IMR-90 (cell line): ENCODE measurements around the gene DSCAML1. TPM values are rescaled to one million over a fixed set of nuclear protein-coding genes. Genes with fewer than 3 reads are reported as not detected.

Experiments used
- ATAC-seq: fragments of 200-7000 bp; cut with Tn5 transposase; 2 replicates; pipeline ENCODE4 v1.9.1; 2020; ENCODE audit warnings: low read depth, mild to moderate bottlenecking, moderate library complexity
- BruUV-seq: library from RNA; stranded (reverse); fragments of 400-500 nt; replicated peaks from 2 replicates; lab custom pipeline; 2021; lab: Mats Ljungman, UMichigan
- CTCF ChIA-PET: fragments of 300-600 bp; formaldehyde crosslinking; extraction: SDS; loops from one replicate; lab custom pipeline; 2021; ENCODE audit warnings: antibody characterized with exemption; lab: Yijun Ruan, JAX
- POLR2A ChIA-PET: fragments of 300-600 bp; sonication (Branson Sonifier 250); formaldehyde crosslinking; loops from one replicate; lab custom pipeline; 2022; ENCODE audit warnings: antibody characterized with exemption; ENCODE audit not compliant: unreplicated experiment; lab: Charles Lee
- DNase-seq: peaks from one replicate; pipeline ENCODE4 v3.0.0; 2013
- H2AFZ ChIP-seq: replicated peaks from 2 replicates; pipeline ENCODE3; 2013; ENCODE audit warnings: low read length, mild to moderate bottlenecking; ENCODE audit not compliant: poor library complexity
- H2AK5ac ChIP-seq: 2 replicates; pipeline ENCODE4 v1.6.1; 2013; ENCODE audit warnings: low read depth, low read length, inconsistent platforms
- H2AK9ac ChIP-seq: replicated peaks from 2 replicates; pipeline ENCODE3; 2013; ENCODE audit warnings: mild to moderate bottlenecking, low read depth, low read length, moderate library complexity; ENCODE audit not compliant: poor library complexity
- H2BK120ac ChIP-seq: 2 replicates; pipeline ENCODE4 v1.6.1; 2013; ENCODE audit warnings: low read depth, low read length, inconsistent platforms
- H2BK15ac ChIP-seq: 3 replicates; pipeline ENCODE4 v1.6.1; 2013; ENCODE audit warnings: low read depth, low read length, inconsistent platforms
- H2BK20ac ChIP-seq: 2 replicates; pipeline ENCODE4 v1.6.1; 2013; ENCODE audit warnings: low read depth, mild to moderate bottlenecking, inconsistent platforms, low read length, moderate library complexity
- H2BK5ac ChIP-seq: 2 replicates; pipeline ENCODE4 v1.6.1; 2013; ENCODE audit warnings: mild to moderate bottlenecking, low read depth, low read length, inconsistent platforms; ENCODE audit not compliant: poor library complexity, severe bottlenecking
- H3K14ac ChIP-seq: replicated peaks from 2 replicates; pipeline ENCODE4 v1.6.1; 2013; ENCODE audit warnings: low read depth, low read length, inconsistent platforms
- H3K18ac ChIP-seq: 2 replicates; pipeline ENCODE4 v1.6.1; 2013; ENCODE audit warnings: low read depth, low read length, control low read depth
- H3K23ac ChIP-seq: 2 replicates; pipeline ENCODE4 v1.6.1; 2013; ENCODE audit warnings: low read depth, low read length, inconsistent platforms
- H3K27ac ChIP-seq: 2 replicates; pipeline ENCODE4 v1.5.1; 2013; ENCODE audit warnings: mild to moderate bottlenecking, control low read depth, low read length; ENCODE audit not compliant: insufficient read depth
- H3K27me3 ChIP-seq: 2 replicates; pipeline ENCODE4 v1.6.1; 2013; ENCODE audit warnings: low read length; ENCODE audit not compliant: control insufficient read depth, insufficient read depth
- H3K36me3 ChIP-seq: 2 replicates; pipeline ENCODE4 v1.6.1; 2013; ENCODE audit warnings: low read length, mixed read lengths; ENCODE audit not compliant: control insufficient read depth, insufficient read depth
- H3K4ac ChIP-seq: 2 replicates; pipeline ENCODE4 v1.6.1; 2013; ENCODE audit warnings: low read depth, low read length, inconsistent platforms
- H3K4me1 ChIP-seq: 2 replicates; pipeline ENCODE4 v1.6.1; 2013; ENCODE audit warnings: low read length, mixed read lengths; ENCODE audit not compliant: control insufficient read depth, insufficient read depth
- H3K4me2 ChIP-seq: 2 replicates; pipeline ENCODE4 v1.6.1; 2013; ENCODE audit warnings: low read depth, mild to moderate bottlenecking, control low read depth, low read length, moderate library complexity
- H3K4me3 ChIP-seq: 2 replicates; pipeline ENCODE4 v1.5.1; 2013; ENCODE audit warnings: low read depth, mild to moderate bottlenecking, control low read depth, low read length, moderate library complexity; ENCODE audit not compliant: insufficient read depth
- H3K56ac ChIP-seq: 2 replicates; pipeline ENCODE4 v1.6.1; 2013; ENCODE audit warnings: low read length, inconsistent platforms; ENCODE audit not compliant: insufficient read depth; ENCODE audit errors: extremely low read depth
- H3K79me1 ChIP-seq, 2 experiments: 2 replicates each; pipeline ENCODE4 v1.6.1; 2013; ENCODE audit warnings: low read length in 2 of 2, inconsistent platforms in 1 of 2, low read depth in 1 of 2
- H3K9ac ChIP-seq: 2 replicates; pipeline ENCODE4 v1.6.1; 2013; ENCODE audit warnings: low read depth, low read length, control low read depth
- H3K9me1 ChIP-seq: 2 replicates; pipeline ENCODE4 v1.6.1; 2013; ENCODE audit warnings: low read length, inconsistent platforms; ENCODE audit not compliant: insufficient read depth
- H3K9me3 ChIP-seq: 2 replicates; pipeline ENCODE4 v1.6.1; 2013; ENCODE audit warnings: low read length; ENCODE audit not compliant: control insufficient read depth, insufficient read depth
- H4K20me1 ChIP-seq: 2 replicates; pipeline ENCODE4 v1.6.1; 2013; ENCODE audit warnings: low read length, inconsistent platforms; ENCODE audit not compliant: insufficient read depth
- H4K5ac ChIP-seq: 2 replicates; pipeline ENCODE4 v1.6.1; 2013; ENCODE audit warnings: mild to moderate bottlenecking, low read depth, low read length, control low read depth
- H4K8ac ChIP-seq, 2 experiments: 2 replicates each; pipeline ENCODE4 v1.6.1; 2013; ENCODE audit warnings: low read depth in 2 of 2, low read length in 2 of 2, control low read depth in 1 of 2, inconsistent platforms in 1 of 2
- H4K91ac ChIP-seq: 2 replicates; pipeline ENCODE4 v1.6.1; 2013; ENCODE audit warnings: low read depth, low read length, inconsistent platforms; ENCODE audit not compliant: insufficient read depth
- BHLHE40 ChIP-seq: fragments of 150-350 bp; IDR thresholded peaks from 2 replicates; pipeline ENCODE4 v1.6.1; 2016; ENCODE audit warnings: mild to moderate bottlenecking, low read depth, low read length
- CEBPB ChIP-seq: IDR thresholded peaks from 2 replicates; pipeline ENCODE4 v1.6.1; 2012; ENCODE audit warnings: low read depth, low read length, improper control_type of control experiment
- CHD1 ChIP-seq: IDR thresholded peaks from 2 replicates; pipeline ENCODE4 v1.6.1; 2012; ENCODE audit warnings: low read depth, low read length, improper control_type of control experiment
- ELK1 ChIP-seq: fragments of 150-350 bp; IDR thresholded peaks from 2 replicates; pipeline ENCODE4 v1.6.1; 2016; ENCODE audit warnings: low read depth, mild to moderate bottlenecking, low read length, moderate library complexity, borderline replicate concordance
- FOS ChIP-seq: fragments of 150-350 bp; IDR thresholded peaks from 2 replicates; pipeline ENCODE4 v1.6.1; 2016; ENCODE audit warnings: low read depth, low read length
- MAFK ChIP-seq: IDR thresholded peaks from 2 replicates; pipeline ENCODE4 v1.6.1; 2012; ENCODE audit warnings: low read depth, low read length, improper control_type of control experiment
- MAZ ChIP-seq: IDR thresholded peaks from 2 replicates; pipeline ENCODE4 v1.6.1; 2012; ENCODE audit warnings: low read depth, mild to moderate bottlenecking, low read length, improper control_type of control experiment, moderate library complexity, borderline replicate concordance
- MXI1 ChIP-seq: IDR thresholded peaks from 2 replicates; pipeline ENCODE4 v1.6.1; 2012; ENCODE audit warnings: low read depth, mild to moderate bottlenecking, low read length, moderate library complexity, borderline replicate concordance
- NFE2L2 ChIP-seq: fragments of 150-350 bp; IDR thresholded peaks from 2 replicates; pipeline ENCODE4 v1.6.1; 2016; ENCODE audit warnings: low read depth, mild to moderate bottlenecking, low read length
- POLR2A ChIP-seq: IDR thresholded peaks from 2 replicates; pipeline ENCODE4 v1.6.1; 2012; ENCODE audit warnings: mild to moderate bottlenecking, low read depth, low read length
- RAD21 ChIP-seq: IDR thresholded peaks from 2 replicates; pipeline ENCODE4 v1.6.1; 2012; ENCODE audit warnings: low read length, improper control_type of control experiment
- RCOR1 ChIP-seq: IDR thresholded peaks from 2 replicates; pipeline ENCODE4 v1.6.1; 2012; ENCODE audit warnings: mild to moderate bottlenecking, low read length, improper control_type of control experiment; ENCODE audit not compliant: insufficient replicate concordance
- RFX5 ChIP-seq: IDR thresholded peaks from 2 replicates; pipeline ENCODE4 v1.8.0; 2012; ENCODE audit warnings: low read depth, mild to moderate bottlenecking, low read length, moderate library complexity
- SMC3 ChIP-seq: fragments of 150-350 bp; IDR thresholded peaks from 2 replicates; pipeline ENCODE4 v1.6.1; 2016; ENCODE audit warnings: low read depth, mild to moderate bottlenecking, antibody characterized with exemption, low read length, moderate library complexity
- WGBS, 2 experiments: methylation state at CpG; one replicate each; pipeline versions ENCODE4 v1.1.5 to v1.1.7; 2013; ENCODE audit warnings: missing lambda C conversion rate in 2 of 2; ENCODE audit not compliant: insufficient read length in 1 of 2; ENCODE audit errors: extremely low coverage in 2 of 2; 5-methylcytosine and 5-hydroxymethylcytosine counted together
- dilution Hi-C: fragments of 300-500 bp; cut with HindIII; formaldehyde crosslinking; loops from one replicate; pipeline ENCODE4 v1.14.3; 2018; ENCODE audit warnings: low sequenced_read_pairs; ENCODE audit not compliant: unreplicated experiment
- in situ Hi-C: fragments of 300-500 bp; cut with MboI; formaldehyde crosslinking; loops from 3 replicates; pipeline ENCODE4 v1.14.3; 2019; ENCODE audit warnings: low sequenced_read_pairs, inconsistent platforms, mixed read lengths
- intact Hi-C: fragments of 100-400 bp; cut with micrococcal nuclease; formaldehyde crosslinking; loops from 2 replicates; pipeline ENCODE4 v1.10.0; 2022
- polyA plus RNA-seq, 3 experiments: library from polyadenylated mRNA; depleted of rRNA; stranded (reverse); fragments of >200 nt; gene quantifications; 2 replicates each; pipeline ENCODE4 v1.2.3, GENCODE V29; 2012; ENCODE audit warnings: low replicate concordance in 1 of 3
- total RNA-seq: library from RNA; depleted of rRNA; stranded (reverse); fragments of >200 nt; gene quantifications from 2 replicates; pipeline ENCODE4 v1.2.3, GENCODE V29; 2012
- TF ChIP-seq, protein P1 (sequence below): fragments of 150-350 bp; IDR thresholded peaks from 2 replicates; pipeline ENCODE4 v1.6.1; 2017; ENCODE audit warnings: mild to moderate bottlenecking, antibody characterized with exemption, low read length, low read depth
- TF ChIP-seq, protein P2 (sequence below): conservative IDR thresholded peaks from 2 replicates; pipeline ENCODE4 v1.5.1; 2012; ENCODE audit warnings: mild to moderate bottlenecking, low read depth, low read length, improper control_type of control experiment

The DSCAML1 gene
- total and polyA plus RNA-seq, 2 of the 4 experiments (the other 2 are of a cell fraction), result not detected

- POLR2A ChIA-PET, result no interaction called here
- Histone ChIP-seq H2AFZ (peak overlapping the region; percentile 76), H3K18ac (no peak overlapping the region), H3K23ac (no peak overlapping the region), H3K79me1 (no peaks in the 10 kb centered on the region), H2BK120ac (no peak overlapping the region), H4K91ac (no peak overlapping the region), H3K56ac (no peak overlapping the region), H3K4me1 (peaks cover 6% of the 10 kb centered on the region; the same call in 1 of the 2 replicates), H2BK20ac (no peak overlapping the region), H2BK15ac (no peak overlapping the region), H4K20me1 (no peaks in the 10 kb centered on the region), H3K14ac (no peak overlapping the region), H3K4ac (no peak overlapping the region), H2AK5ac (no peak overlapping the region), H3K9ac (no peak overlapping the region), H2BK5ac (no peak overlapping the region), H3K4me2 (no peak overlapping the region), H2AK9ac (no peak overlapping the region), H4K8ac (no peak overlapping the region), H3K4me3 (no peak overlapping the region), H3K27ac (no peak overlapping the region), H3K9me1 (no peaks in the 10 kb centered on the region), H3K36me3 (no peaks in the 10 kb centered on the region), H3K9me3 (no peaks in the 10 kb centered on the region), H4K5ac (no peak overlapping the region), H3K27me3 (peaks cover 2% of the 10 kb centered on the region; the same call in 1 of the 2 replicates)
- in situ Hi-C loops (no loop called here), intact Hi-C loops (no loop called here), dilution Hi-C loops (no loop called here)
- TF ChIP-seq NFE2L2, result no peak
- no peak for TF ChIP-seq RFX5
- no peak for TF ChIP-seq MAZ
- no peak for TF ChIP-seq MAFK
- TF ChIP-seq RCOR1, result no peak
- no peak for TF ChIP-seq ELK1
- TF ChIP-seq, protein P1, sequence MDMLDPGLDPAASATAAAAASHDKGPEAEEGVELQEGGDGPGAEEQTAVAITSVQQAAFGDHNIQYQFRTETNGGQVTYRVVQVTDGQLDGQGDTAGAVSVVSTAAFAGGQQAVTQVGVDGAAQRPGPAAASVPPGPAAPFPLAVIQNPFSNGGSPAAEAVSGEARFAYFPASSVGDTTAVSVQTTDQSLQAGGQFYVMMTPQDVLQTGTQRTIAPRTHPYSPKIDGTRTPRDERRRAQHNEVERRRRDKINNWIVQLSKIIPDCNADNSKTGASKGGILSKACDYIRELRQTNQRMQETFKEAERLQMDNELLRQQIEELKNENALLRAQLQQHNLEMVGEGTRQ, result no peak
- TF ChIP-seq, protein P2, sequence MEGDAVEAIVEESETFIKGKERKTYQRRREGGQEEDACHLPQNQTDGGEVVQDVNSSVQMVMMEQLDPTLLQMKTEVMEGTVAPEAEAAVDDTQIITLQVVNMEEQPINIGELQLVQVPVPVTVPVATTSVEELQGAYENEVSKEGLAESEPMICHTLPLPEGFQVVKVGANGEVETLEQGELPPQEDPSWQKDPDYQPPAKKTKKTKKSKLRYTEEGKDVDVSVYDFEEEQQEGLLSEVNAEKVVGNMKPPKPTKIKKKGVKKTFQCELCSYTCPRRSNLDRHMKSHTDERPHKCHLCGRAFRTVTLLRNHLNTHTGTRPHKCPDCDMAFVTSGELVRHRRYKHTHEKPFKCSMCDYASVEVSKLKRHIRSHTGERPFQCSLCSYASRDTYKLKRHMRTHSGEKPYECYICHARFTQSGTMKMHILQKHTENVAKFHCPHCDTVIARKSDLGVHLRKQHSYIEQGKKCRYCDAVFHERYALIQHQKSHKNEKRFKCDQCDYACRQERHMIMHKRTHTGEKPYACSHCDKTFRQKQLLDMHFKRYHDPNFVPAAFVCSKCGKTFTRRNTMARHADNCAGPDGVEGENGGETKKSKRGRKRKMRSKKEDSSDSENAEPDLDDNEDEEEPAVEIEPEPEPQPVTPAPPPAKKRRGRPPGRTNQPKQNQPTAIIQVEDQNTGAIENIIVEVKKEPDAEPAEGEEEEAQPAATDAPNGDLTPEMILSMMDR, result no peak
- TF ChIP-seq CEBPB, result no peak
- no peak for TF ChIP-seq SMC3
- TF ChIP-seq MXI1, result no peak
- no peak for TF ChIP-seq POLR2A
- TF ChIP-seq RAD21, result no peak
- no peak for TF ChIP-seq FOS
- TF ChIP-seq BHLHE40, result no peak
- no peak for TF ChIP-seq CHD1
- DNase-seq, result no peak
- CTCF ChIA-PET, result interaction anchor here (0.9 to 1.1 kb wide), 2 partner anchors 22 to 123 kb away, joined by 3 to 7 read pairs; no protein-coding TSS in a partner anchor
- ATAC-seq, result no peak
- no TSS peak for BruUV-seq
- WGBS, 2 experiments, result no CpG with 5 or more reads among the region's 13 CpGs
These were observed 27.0 kb upstream of the DSCAML1 start for GRCh38 chr11:117823946-117824420.
